HG02870 (cell line): ENCODE results near the gene FOXD4L1.
"Not testable (repeated sequence)": the region's sequence is repeated elsewhere in the genome, so short reads cannot be mapped to it uniquely, and the experiment has no call there.

Experiments used
- ATAC-seq: cut with Tn5 transposase; IDR thresholded peaks from one replicate; pipeline ENCODE4 v1.9.1; 2021; ENCODE audit warnings: mild to moderate bottlenecking, moderate library complexity; ENCODE audit not compliant: unreplicated experiment

The FOXD4L1 gene

DNA sequence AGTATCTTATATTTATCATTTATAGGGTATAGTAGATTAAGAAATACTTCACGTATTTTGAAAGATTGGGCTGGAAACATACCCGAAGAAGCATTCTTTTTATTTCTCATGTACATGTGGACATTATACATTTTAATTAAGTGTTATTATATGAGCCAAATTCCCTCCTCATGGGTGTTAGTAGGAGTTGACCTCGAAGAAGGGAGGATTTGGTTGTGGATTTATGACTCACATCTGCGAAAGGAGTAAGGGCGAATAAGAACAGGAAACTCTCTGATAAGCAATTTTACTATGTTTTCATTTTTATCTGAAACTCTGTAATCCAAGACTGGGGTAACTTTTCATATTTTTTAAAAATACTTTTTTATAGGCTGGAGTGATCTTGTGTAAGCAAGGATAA, 23.0 kb downstream of the FOXD4L1 start:
- not testable (repeated sequence) for ATAC-seq

DNA sequence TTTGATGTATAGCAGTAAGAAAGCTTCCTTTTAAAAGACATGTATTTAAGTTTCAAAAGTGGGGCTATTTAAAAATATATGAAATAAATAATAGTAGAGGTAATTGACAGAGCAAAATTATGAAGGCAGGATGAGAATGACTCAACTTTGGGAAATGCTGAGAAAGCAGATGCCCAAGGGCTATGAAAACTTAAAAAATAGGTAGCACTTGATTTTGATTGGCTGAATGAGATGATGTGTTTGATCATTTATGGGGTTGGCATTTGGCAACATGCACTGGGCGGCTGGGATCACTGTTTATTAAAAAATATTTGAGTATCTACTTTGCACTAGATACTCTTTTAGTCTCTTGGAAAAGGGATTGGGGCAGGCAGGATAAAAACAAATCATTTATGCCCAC, 26.5 kb downstream of the FOXD4L1 start:
- ATAC-seq: not testable (repeated sequence)

DNA sequence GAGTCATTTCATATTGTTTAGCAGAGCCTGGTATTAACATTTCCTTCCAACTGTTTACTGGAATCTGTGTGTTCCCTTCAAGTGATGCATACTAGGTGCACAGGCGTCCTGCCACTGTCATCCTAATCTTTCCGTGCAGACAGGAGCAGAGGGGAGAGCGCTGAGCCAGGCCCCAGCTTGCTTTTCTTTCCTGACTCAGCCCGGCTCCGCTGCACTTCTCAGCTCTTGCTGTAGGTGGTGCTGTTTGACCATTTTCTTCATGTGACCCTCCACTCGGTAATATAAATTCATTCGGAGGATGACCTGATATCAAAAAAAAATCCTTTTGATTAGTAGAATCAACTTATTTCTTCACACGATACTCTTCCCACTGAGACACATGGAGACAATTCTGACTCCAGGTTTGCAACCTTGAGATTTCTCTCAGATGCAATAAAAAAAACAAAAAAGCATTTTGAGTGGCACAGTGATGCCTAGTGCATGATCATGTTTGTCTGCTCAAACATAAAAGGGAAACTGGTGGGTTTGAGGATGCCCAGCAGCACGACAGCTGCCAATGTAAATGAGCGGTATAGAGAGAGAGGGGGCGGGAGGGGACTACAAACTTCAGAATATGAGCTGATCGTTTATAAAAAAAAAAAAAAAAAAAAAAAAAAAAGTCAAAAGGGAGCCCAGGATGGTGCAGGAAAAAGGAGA, 29.0 kb downstream of the FOXD4L1 start:
- ATAC-seq: peak; percentile 79

GRCh38 chr2:113528126-113528525, 29.7 kb downstream of the FOXD4L1 start:
- not testable (repeated sequence) for ATAC-seq

DNA sequence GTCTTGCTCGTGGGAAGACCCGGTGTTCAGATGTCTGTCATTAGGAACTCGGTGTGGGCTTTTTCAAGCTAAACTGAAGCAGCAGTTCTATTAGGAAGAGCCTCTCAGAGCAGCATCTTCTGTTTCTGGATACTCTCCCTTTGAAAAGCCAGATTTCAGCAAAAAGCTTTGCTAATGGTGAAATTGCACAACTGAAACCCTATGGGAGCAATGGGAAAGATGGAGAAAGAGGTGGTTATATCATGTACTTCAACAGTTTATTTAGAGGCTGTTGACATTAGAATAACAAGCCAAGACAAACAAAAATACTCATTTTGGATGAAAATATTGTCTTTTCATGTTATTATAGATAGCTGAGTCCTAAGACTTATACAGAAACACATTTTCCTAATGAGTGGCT, 30.4 kb downstream of the FOXD4L1 start:
- not testable (repeated sequence) for ATAC-seq

- ATAC-seq: not testable (repeated sequence)
Measured at GRCh38 chr2:113532991-113533390, 34.5 kb downstream of the FOXD4L1 start.

DNA sequence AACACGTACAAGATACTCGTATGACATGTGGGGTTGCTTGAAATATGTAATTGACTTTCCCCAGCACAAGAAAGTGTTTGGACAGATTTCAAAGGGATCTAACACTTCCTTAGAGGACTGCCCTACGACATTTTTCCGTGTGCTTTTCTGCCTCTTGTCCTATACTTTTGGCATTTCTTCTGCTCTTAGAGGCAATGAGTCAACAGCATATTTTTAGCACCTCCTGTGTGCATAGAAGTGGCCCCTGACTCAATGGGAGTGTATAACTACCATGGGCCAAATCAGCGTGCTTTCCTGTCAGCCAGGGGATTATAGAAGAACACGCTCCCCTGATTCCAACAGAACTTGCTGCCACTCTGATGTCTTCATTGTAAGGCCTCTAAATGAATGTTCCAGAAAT, 38.1 kb downstream of the FOXD4L1 start:
- not testable (repeated sequence) for ATAC-seq

GRCh38 chr2:113540834-113541203, 42.4 kb downstream of the FOXD4L1 start:
- ATAC-seq: not testable (repeated sequence)

DNA sequence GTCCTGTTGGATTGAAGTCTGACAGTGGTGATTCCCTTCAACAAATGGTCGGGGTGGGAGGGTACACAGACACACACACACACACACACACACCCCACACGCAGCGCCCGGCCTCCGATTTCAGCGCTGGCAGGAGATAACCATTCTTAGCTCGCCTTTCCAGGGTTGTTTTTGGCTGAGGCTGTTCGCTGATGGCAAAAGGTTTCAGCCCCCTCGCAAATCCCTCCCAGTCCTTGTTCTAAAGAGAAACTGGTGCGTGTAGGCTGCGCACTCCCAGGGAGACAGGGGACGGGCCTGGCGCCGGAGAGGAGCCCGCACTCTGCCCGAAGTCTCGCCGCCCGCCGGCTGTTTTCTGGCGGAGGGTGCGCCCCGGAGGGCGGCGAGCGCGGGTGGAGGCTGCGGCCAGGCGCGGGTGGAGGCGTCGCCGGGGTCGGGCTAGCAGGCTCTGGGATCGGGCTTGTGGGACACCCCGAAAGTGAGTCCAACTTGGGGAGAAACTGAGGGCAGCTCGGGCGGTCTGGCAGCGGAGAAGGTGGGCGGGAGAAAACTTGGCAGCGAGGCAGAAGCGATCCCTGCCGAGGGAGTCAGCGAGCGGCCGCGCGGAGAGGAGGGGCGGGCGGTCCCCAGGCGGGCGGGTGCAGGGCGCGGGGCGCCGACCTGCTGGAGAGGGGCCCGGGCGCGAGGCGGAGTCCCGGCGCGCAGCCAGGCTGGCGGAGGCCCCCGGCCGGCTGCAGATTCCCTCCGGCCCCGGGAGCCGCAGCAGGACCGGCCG, 42.9 kb downstream of the FOXD4L1 start:
- ATAC-seq: not testable (repeated sequence)

GRCh38 chr2:113541976-113542485, 43.6 kb downstream of the FOXD4L1 start:
- ATAC-seq: not testable (repeated sequence)

DNA sequence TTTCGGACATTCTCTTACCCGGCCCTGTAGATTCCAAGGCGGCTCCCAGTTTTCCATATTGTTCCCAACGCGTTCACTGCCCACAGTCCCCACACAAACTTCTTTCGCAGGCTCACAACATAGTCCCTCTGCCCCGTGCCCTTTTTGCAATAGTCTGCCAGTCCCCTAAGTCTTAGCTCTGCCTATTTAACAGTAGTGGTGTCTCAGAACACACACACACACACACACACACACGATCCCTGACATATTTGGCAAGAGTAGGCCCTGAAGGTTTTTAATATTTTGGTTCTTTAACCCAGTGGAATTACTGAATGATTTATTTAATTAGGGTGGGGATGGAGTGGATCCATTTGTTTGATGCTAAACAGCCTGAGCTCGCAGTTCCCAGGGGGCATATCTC, 44.1 kb downstream of the FOXD4L1 start:
- ATAC-seq: not testable (repeated sequence)
